Smooth muscle cell (in vitro differentiated cells): ENCODE results near the gene NPAS3. TPM values are rescaled to one million over a fixed set of nuclear protein-coding genes. Genes with fewer than 3 reads are reported as not detected.

ENCODE experiments used
- DNase-seq: peaks from one replicate; lab custom pipeline; 2025; ENCODE audit not compliant: unreplicated experiment; lab: John Stamatoyannopoulos, UW
- H2AFZ ChIP-seq: fragments of 200-600 bp; sonication (generic); 2 replicates; pipeline ENCODE4 v1.6.0; 2016; ENCODE audit warnings: antibody characterized with exemption, low read depth, mild to moderate bottlenecking
- H3F3A ChIP-seq: fragments of 200-600 bp; sonication (generic); 2 replicates; pipeline ENCODE4 v1.6.0; 2017; ENCODE audit warnings: antibody characterized with exemption, low read depth
- H3K27ac ChIP-seq: fragments of 200-600 bp; sonication (generic); 2 replicates; pipeline ENCODE4 v1.5.1; 2016; ENCODE audit warnings: low read depth, mild to moderate bottlenecking
- H3K27me3 ChIP-seq: fragments of 200-600 bp; sonication (generic); 2 replicates; pipeline ENCODE4 v1.6.1; 2016; ENCODE audit warnings: low read depth, mild to moderate bottlenecking
- H3K36me3 ChIP-seq: fragments of 200-600 bp; sonication (generic); 2 replicates; pipeline ENCODE4 v1.5.1; 2016; ENCODE audit warnings: low read depth
- H3K4me1 ChIP-seq: fragments of 200-600 bp; sonication (generic); 2 replicates; pipeline ENCODE4 v1.5.1; 2016; ENCODE audit warnings: low read depth
- H3K4me2 ChIP-seq: fragments of 200-600 bp; sonication (generic); 2 replicates; pipeline ENCODE4 v1.6.0; 2016; ENCODE audit warnings: mild to moderate bottlenecking
- H3K4me3 ChIP-seq: fragments of 200-600 bp; sonication (generic); 2 replicates; pipeline ENCODE4 v1.5.1; 2016; ENCODE audit warnings: mild to moderate bottlenecking
- H3K79me2 ChIP-seq: fragments of 200-600 bp; sonication (generic); 2 replicates; pipeline ENCODE4 v1.6.0; 2016; ENCODE audit warnings: low read depth, mild to moderate bottlenecking
- H3K9ac ChIP-seq: fragments of 200-600 bp; sonication (generic); 2 replicates; pipeline ENCODE4 v1.6.0; 2016; ENCODE audit warnings: low read depth
- H3K9me3 ChIP-seq: fragments of 200-600 bp; sonication (generic); replicated peaks from 2 replicates; pipeline ENCODE4 v1.5.1; 2016; ENCODE audit warnings: low read depth
- H4K20me1 ChIP-seq: fragments of 200-600 bp; sonication (generic); 2 replicates; pipeline ENCODE4 v1.6.0; 2016; ENCODE audit warnings: low read depth
- CTCF ChIP-seq: fragments of 200-600 bp; sonication (generic); IDR thresholded peaks from 2 replicates; pipeline ENCODE4 v1.5.1; 2017; ENCODE audit warnings: borderline replicate concordance, mild to moderate bottlenecking, antibody characterized with exemption; ENCODE audit not compliant: insufficient read depth, poor library complexity, severe bottlenecking
- WGBS: methylation state at CpG from one replicate; pipeline ENCODE4 v1.1.7; 2016; ENCODE audit warnings: low lambda C conversion rate; 5-methylcytosine and 5-hydroxymethylcytosine counted together
- polyA plus RNA-seq: library from polyadenylated mRNA; unstranded; fragments of >200 nt; fragmentation: Nextera tagmentation; extraction: Ambion mirVana; gene quantifications from 2 replicates; pipeline ENCODE4 v1.2.1, GENCODE V29; 2016
- total RNA-seq: library from RNA; depleted of rRNA; stranded (reverse); fragments of >200 nt; gene quantifications from 2 replicates; pipeline ENCODE4 v1.2.3, GENCODE V29; 2014

NPAS3 gene
- total and polyA plus RNA-seq, 2 experiments from 2014 or later: 0.79 to 2.0 TPM

GRCh38 chr14:33282331-33283230, 343.9 kb downstream of the NPAS3 start:
- no peak for DNase-seq
- no peaks in the 10 kb centered on the region for H3K79me2 ChIP-seq
- no peaks in the 10 kb centered on the region for H4K20me1 ChIP-seq
- H3K4me3 ChIP-seq: no peak overlapping the region
- no peaks in the 10 kb centered on the region for H3K36me3 ChIP-seq
- 95% methylated on average over 11 of the region's 11 CpGs for WGBS
- no peaks in the 10 kb centered on the region for H3F3A ChIP-seq
- H3K9ac ChIP-seq: no peak overlapping the region
- H3K4me1 ChIP-seq: no peaks in the 10 kb centered on the region
- H3K27ac ChIP-seq: no peak overlapping the region
- TF ChIP-seq CTCF: no peak
- no peak overlapping the region for H2AFZ ChIP-seq
- H3K4me2 ChIP-seq: no peak overlapping the region
- H3K9me3 ChIP-seq: no peaks in the 10 kb centered on the region
- no peaks in the 10 kb centered on the region for H3K27me3 ChIP-seq

GRCh38 chr14:33285902-33286700, 347.4 kb downstream of the NPAS3 start:
- H3K4me1 ChIP-seq: no peaks in the 10 kb centered on the region
- no peaks in the 10 kb centered on the region for H4K20me1 ChIP-seq
- no peak for TF ChIP-seq CTCF
- H3K27ac ChIP-seq: no peak overlapping the region
- DNase-seq: no peak
- H3K4me2 ChIP-seq: no peak overlapping the region
- no peaks in the 10 kb centered on the region for H3K79me2 ChIP-seq
- no peaks in the 10 kb centered on the region for H3K27me3 ChIP-seq
- H3K36me3 ChIP-seq: no peaks in the 10 kb centered on the region
- no peaks in the 10 kb centered on the region for H3K9me3 ChIP-seq
- no peak overlapping the region for H3K9ac ChIP-seq
- H2AFZ ChIP-seq: no peak overlapping the region
- H3F3A ChIP-seq: no peaks in the 10 kb centered on the region
- H3K4me3 ChIP-seq: no peak overlapping the region
- 90% methylated on average over 5 of the region's 5 CpGs for WGBS

GRCh38 chr14:33287189-33287588, 348.5 kb downstream of the NPAS3 start:
- Histone ChIP-seq H3K4me2 (peak overlapping the region; percentile 41), H3K79me2 (no peaks in the 10 kb centered on the region), H3K9me3 (no peaks in the 10 kb centered on the region), H3K27ac (no peak overlapping the region), H3K4me3 (no peak overlapping the region), H3F3A (no peaks in the 10 kb centered on the region), H3K9ac (no peak overlapping the region), H3K27me3 (no peaks in the 10 kb centered on the region), H3K36me3 (no peaks in the 10 kb centered on the region), H3K4me1 (no peaks in the 10 kb centered on the region), H4K20me1 (no peaks in the 10 kb centered on the region), H2AFZ (no peak overlapping the region)
- no peak for TF ChIP-seq CTCF
- WGBS: 33% methylated on average over 6 of the region's 6 CpGs
- no peak for DNase-seq
